KMS-11 (cell line): Measurements from ENCODE around the gene TMED1.
A peak's percentile ranks its signal among the peaks of the same experiment; 100 is the strongest.

ENCODE experiments used
- H2AFZ ChIP-seq: fragments of 200-600 bp; sonication (generic); 2 replicates; pipeline ENCODE4 v1.6.1; 2016; ENCODE audit warnings: antibody characterized with exemption, mixed run types, low read depth
- H3K27ac ChIP-seq: fragments of 200-600 bp; sonication (generic); 2 replicates; pipeline ENCODE4 v1.6.1; 2016; ENCODE audit warnings: mild to moderate bottlenecking, mixed run types
- H3K27me3 ChIP-seq: fragments of 200-600 bp; sonication (generic); 2 replicates; pipeline ENCODE4 v1.6.1; 2017; ENCODE audit warnings: mild to moderate bottlenecking, low read depth, mixed run types, moderate library complexity; ENCODE audit not compliant: insufficient read depth
- H3K36me3 ChIP-seq: fragments of 200-600 bp; sonication (generic); 2 replicates; pipeline ENCODE4 v1.6.1; 2017; ENCODE audit warnings: mild to moderate bottlenecking, mixed run types; ENCODE audit not compliant: insufficient read depth
- H3K4me1 ChIP-seq: fragments of 200-600 bp; sonication (generic); 2 replicates; pipeline ENCODE4 v1.6.1; 2016; ENCODE audit warnings: mild to moderate bottlenecking, low read depth, mixed run types; ENCODE audit not compliant: poor library complexity, severe bottlenecking
- H3K4me2 ChIP-seq: fragments of 200-600 bp; sonication (generic); 2 replicates; pipeline ENCODE4 v1.7.0; 2016; ENCODE audit warnings: mild to moderate bottlenecking, mixed run types
- H3K4me3 ChIP-seq: fragments of 200-600 bp; sonication (generic); IDR thresholded peaks from 2 replicates; pipeline ENCODE4 v1.6.1; 2017; ENCODE audit warnings: low read depth, low read length, mixed read lengths; ENCODE audit not compliant: insufficient read depth
- H3K79me2 ChIP-seq: fragments of 200-600 bp; sonication (generic); 2 replicates; pipeline ENCODE4 v1.6.1; 2016; ENCODE audit warnings: low read depth, mixed run types; ENCODE audit not compliant: insufficient read depth
- H3K9ac ChIP-seq: fragments of 200-600 bp; sonication (generic); 2 replicates; pipeline ENCODE4 v1.6.1; 2016; ENCODE audit warnings: mild to moderate bottlenecking, mixed run types
- H4K20me1 ChIP-seq: fragments of 200-600 bp; sonication (generic); 2 replicates; pipeline ENCODE4 v1.6.1; 2016; ENCODE audit warnings: mild to moderate bottlenecking, mixed run types; ENCODE audit not compliant: insufficient read depth
- CTCF ChIP-seq: fragments of 200-600 bp; sonication (generic); conservative IDR thresholded peaks from 2 replicates; pipeline ENCODE4 v1.6.1; 2017; ENCODE audit warnings: low read depth, mild to moderate bottlenecking, antibody characterized with exemption, low read length, moderate library complexity, mixed read lengths

The TMED1 gene

GRCh38 chr19:10826231-10826630 lies 9.8 kb downstream of the TMED1 start:
- H3K9ac ChIP-seq: no peak overlapping the region
- no peaks in the 10 kb centered on the region for H3K79me2 ChIP-seq
- H3K27me3 ChIP-seq: no peaks in the 10 kb centered on the region
- H3K4me1 ChIP-seq: no peaks in the 10 kb centered on the region
- H3K27ac ChIP-seq: no peak overlapping the region
- no peak overlapping the region for H3K4me2 ChIP-seq
- H2AFZ ChIP-seq: no peak overlapping the region
- TF ChIP-seq CTCF: no peak
- H4K20me1 ChIP-seq: no peaks in the 10 kb centered on the region
- H3K4me3 ChIP-seq: no peak overlapping the region
- H3K36me3 ChIP-seq: no peaks in the 10 kb centered on the region

DNA sequence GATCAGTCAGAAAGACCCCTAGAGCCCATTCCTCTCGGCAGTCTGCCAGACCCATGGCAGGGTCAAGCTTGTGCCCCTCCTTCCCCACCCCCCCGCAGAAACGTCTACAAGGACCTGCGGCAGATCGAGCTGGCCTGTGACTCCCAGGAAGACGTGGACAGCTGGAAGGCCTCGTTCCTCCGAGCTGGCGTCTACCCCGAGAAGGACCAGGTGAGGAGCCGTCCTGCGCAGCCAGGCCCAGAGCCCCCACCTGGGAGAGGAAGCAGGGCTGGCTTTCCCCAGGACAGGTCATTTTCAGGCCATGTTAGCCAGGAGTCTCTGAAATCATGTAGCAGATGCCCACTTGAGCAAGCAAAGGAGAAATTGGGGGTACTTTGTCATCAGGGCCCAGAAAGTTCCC lies 12.3 kb downstream of the TMED1 start:
- Histone ChIP-seq H3K4me3 (no peak overlapping the region), H3K27me3 (no peaks in the 10 kb centered on the region), H3K9ac (no peak overlapping the region), H3K27ac (no peak overlapping the region), H4K20me1 (no peaks in the 10 kb centered on the region), H3K79me2 (no peaks in the 10 kb centered on the region), H3K36me3 (no peaks in the 10 kb centered on the region), H3K4me1 (no peaks in the 10 kb centered on the region), H2AFZ (no peak overlapping the region), H3K4me2 (no peak overlapping the region)
- TF ChIP-seq CTCF: no peak

GRCh38 chr19:10820173-10820572 lies 15.8 kb downstream of the TMED1 start:
- H3K36me3 ChIP-seq: no peaks in the 10 kb centered on the region
- peak; percentile 38 for TF ChIP-seq CTCF

DNA sequence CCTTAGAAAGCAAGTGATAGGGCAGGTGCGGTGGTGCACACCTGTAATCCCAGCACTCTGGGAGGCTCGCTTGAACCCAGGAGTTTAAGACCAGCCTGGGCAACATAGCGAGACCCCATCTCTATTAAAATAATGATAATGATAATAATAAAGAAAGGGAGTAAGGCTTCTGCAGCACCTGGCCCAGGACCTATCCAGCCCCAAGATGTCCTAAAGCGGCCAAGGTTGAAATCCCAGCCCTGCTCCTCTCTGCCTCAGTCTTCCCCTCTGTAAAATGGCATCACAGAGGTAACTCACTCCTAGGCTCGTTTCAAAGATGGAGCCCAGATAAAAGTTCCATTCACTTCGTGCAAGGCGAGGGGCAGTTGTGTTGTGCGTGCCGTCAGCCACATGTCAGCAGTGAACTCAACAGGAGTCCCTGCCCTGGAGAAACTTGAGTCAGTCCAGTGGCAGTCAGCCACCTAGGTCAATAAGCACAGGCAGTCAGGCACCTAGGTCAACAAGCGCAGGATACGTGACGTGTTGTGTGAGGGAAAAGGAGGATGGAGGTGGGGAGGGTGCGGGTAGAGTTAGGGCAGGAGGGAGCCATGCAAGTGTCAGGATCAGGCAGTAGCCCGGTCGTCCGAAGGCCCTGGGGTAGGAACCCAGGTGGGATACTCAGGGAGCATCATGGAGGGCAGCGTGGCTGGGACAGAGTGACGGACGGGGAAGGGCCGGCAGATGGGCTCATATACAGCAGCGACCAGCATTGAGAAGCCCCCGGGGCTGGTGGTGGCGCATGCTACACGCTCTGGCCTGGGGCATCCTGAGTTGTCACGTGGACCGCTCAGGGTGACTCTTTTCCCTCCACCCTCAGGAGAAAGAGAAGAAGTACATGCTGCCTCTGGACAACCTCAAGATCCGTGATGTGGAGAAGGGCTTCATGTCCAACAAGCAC lies 16.6 kb downstream of the TMED1 start:
- Histone ChIP-seq H3K4me2 (no peak overlapping the region), H3K79me2 (no peaks in the 10 kb centered on the region), H3K4me3 (no peak overlapping the region), H4K20me1 (no peaks in the 10 kb centered on the region), H3K9ac (no peak overlapping the region), H3K4me1 (no peaks in the 10 kb centered on the region), H3K36me3 (no peaks in the 10 kb centered on the region), H3K27me3 (no peaks in the 10 kb centered on the region), H3K27ac (no peak overlapping the region), H2AFZ (no peak overlapping the region)
- TF ChIP-seq CTCF: no peak

More at GRCh38 chr19:10820173-10820572, 15.8 kb downstream of the TMED1 start:
- no peak overlapping the region for H3K4me3 ChIP-seq
- H3K4me1 ChIP-seq: no peaks in the 10 kb centered on the region
- H3K4me2 ChIP-seq: no peak overlapping the region
- no peak overlapping the region for H3K9ac ChIP-seq
- H3K79me2 ChIP-seq: no peaks in the 10 kb centered on the region
- H3K27ac ChIP-seq: no peak overlapping the region
- H4K20me1 ChIP-seq: no peaks in the 10 kb centered on the region
- no peaks in the 10 kb centered on the region for H3K27me3 ChIP-seq
- no peak overlapping the region for H2AFZ ChIP-seq
